HG02870 (cell line): ENCODE measurements around the gene NFIA.
"Not testable (repeated sequence)": the region's sequence is repeated elsewhere in the genome, so short reads cannot be mapped to it uniquely, and the experiment has no call there.

Source experiments
- ATAC-seq: cut with Tn5 transposase; IDR thresholded peaks from one replicate; pipeline ENCODE4 v1.9.1; 2021; ENCODE audit warnings: mild to moderate bottlenecking, moderate library complexity; ENCODE audit not compliant: unreplicated experiment

Gene NFIA

GRCh38 chr1:61264825-61265242 is 182.5 kb downstream of the NFIA start:
- no peak for ATAC-seq

- ATAC-seq, result no peak
Observed at GRCh38 chr1:61265665-61266064, 183.3 kb downstream of the NFIA start.

GRCh38 chr1:61266738-61267137 is 184.4 kb downstream of the NFIA start:
- ATAC-seq, result no peak

GRCh38 chr1:61268546-61269240 is 186.3 kb downstream of the NFIA start:
- ATAC-seq, result no peak

GRCh38 chr1:61269602-61270001 is 187.2 kb downstream of the NFIA start:
- ATAC-seq, result no peak

- no peak for ATAC-seq
Observed at GRCh38 chr1:61270107-61270506, 187.7 kb downstream of the NFIA start.

GRCh38 chr1:61270761-61271411 is 188.5 kb downstream of the NFIA start:
- no peak for ATAC-seq

GRCh38 chr1:61271412-61271789 is 189.0 kb downstream of the NFIA start:
- ATAC-seq, result no peak

GRCh38 chr1:61273167-61273705 is 190.9 kb downstream of the NFIA start:
- ATAC-seq, result no peak

GRCh38 chr1:61273861-61274260 is 191.5 kb downstream of the NFIA start:
- no peak for ATAC-seq

GRCh38 chr1:61274939-61275338 is 192.6 kb downstream of the NFIA start:
- no peak for ATAC-seq

- ATAC-seq, result no peak
Observed at GRCh38 chr1:61276246-61276645, 193.9 kb downstream of the NFIA start.

- ATAC-seq, result no peak
Observed at GRCh38 chr1:61277121-61277690, 194.8 kb downstream of the NFIA start.

GRCh38 chr1:61278503-61278902 is 196.1 kb downstream of the NFIA start:
- ATAC-seq, result not testable (repeated sequence)

GRCh38 chr1:61278966-61279365 is 196.6 kb downstream of the NFIA start:
- ATAC-seq, result no peak

- ATAC-seq, result no peak
Observed at GRCh38 chr1:61279570-61279969, 197.2 kb downstream of the NFIA start.

- no peak for ATAC-seq
Observed at GRCh38 chr1:61280452-61280851, 198.1 kb downstream of the NFIA start.

- no peak for ATAC-seq
Observed at GRCh38 chr1:61282387-61282786, 200.0 kb downstream of the NFIA start.

- ATAC-seq, result peak; percentile 78
Observed at GRCh38 chr1:61284248-61284854, 202.0 kb downstream of the NFIA start.

- ATAC-seq, result no peak
Observed at GRCh38 chr1:61284936-61285335, 202.6 kb downstream of the NFIA start.

GRCh38 chr1:61285371-61285885 is 203.1 kb downstream of the NFIA start:
- ATAC-seq, result no peak
